Colonic mucosa (tissue), 4 donors: ENCODE results near the gene TPPP3. TPM values are rescaled to one million over a fixed set of nuclear protein-coding genes. Genes with fewer than 3 reads are reported as not detected.

Source experiments
- DNase-seq: peaks from one replicate; pipeline ENCODE4 v3.0.0-alpha.2; 2020
- H3K27ac ChIP-seq: fragments of 200-600 bp; one replicate; pipeline ENCODE4 v1.8.0; 2021
- H3K27me3 ChIP-seq: fragments of 200-600 bp; one replicate; pipeline ENCODE4 v1.8.0; 2021
- H3K36me3 ChIP-seq: fragments of 200-600 bp; one replicate; pipeline ENCODE4 v1.8.0; 2021
- H3K4me1 ChIP-seq: fragments of 200-600 bp; one replicate; pipeline ENCODE4 v1.8.0; 2021; ENCODE audit warnings: mild to moderate bottlenecking
- H3K4me3 ChIP-seq: fragments of 200-600 bp; one replicate; pipeline ENCODE4 v1.8.0; 2021
- H3K9ac ChIP-seq, 2 donors: one replicate each; pipeline ENCODE4 v1.7.0; 2013; ENCODE audit warnings: control low read depth in 2 of 2, low read depth in 2 of 2, low read length in 2 of 2
- H3K9me3 ChIP-seq: fragments of 200-600 bp; one replicate; pipeline ENCODE4 v1.8.0; 2021
- CTCF ChIP-seq: fragments of 200-600 bp; IDR thresholded peaks from one replicate; pipeline ENCODE4 v1.8.0; 2022; ENCODE audit warnings: antibody characterized with exemption, mild to moderate bottlenecking
- intact Hi-C: fragments of 100-400 bp; cut with DNase I; formaldehyde crosslinking; loops from one replicate; pipeline ENCODE4 v1.14.1; 2022
- total RNA-seq, 2 donors: library from RNA; stranded (reverse); fragmentation: NEBNext Ultra II Directional in 1 of 2; extraction: Animal tissue kit (Norgen Biotek cat#: 25700) in 1 of 2; gene quantifications; one replicate each; pipeline ENCODE4 v1.2.1, GENCODE V29; 2021
- donor health status: healthy.
- donor health status: DM: no; HTN: no; CAD: no.
- donor health status: DM: no; HTN: no; CAD: no.

Gene TPPP3
- total RNA-seq, 2 donors from 2014 or later = 3.7 to 12.3 TPM

- Histone ChIP-seq H3K27me3 (no peaks in the 10 kb centered on the region), H3K9me3 (no peaks in the 10 kb centered on the region), H3K4me1 (peaks cover 3% of the 10 kb centered on the region), H3K27ac (peak overlapping the region; percentile 87), H3K36me3 (peaks cover 6% of the 10 kb centered on the region), H3K4me3 (peak overlapping the region; percentile 52), H3K9ac (peak overlapping the region; percentile 93 to 100)
- TF ChIP-seq CTCF = no peak
- intact Hi-C loops = no loop called here
- DNase-seq = peak; percentile 41
These were observed 39.2 kb upstream of the TPPP3 start for GRCh38 chr16:67432506-67432890.

GRCh38 chr16:67431775-67432505, 38.6 kb upstream of the TPPP3 start:
- H3K9me3 ChIP-seq = no peaks in the 10 kb centered on the region
- peak; percentile 59 for DNase-seq
- TF ChIP-seq CTCF = no peak
- peaks cover 3% of the 10 kb centered on the region for H3K36me3 ChIP-seq
- intact Hi-C loops = no loop called here
- peak overlapping the region; percentile 52 for H3K4me3 ChIP-seq
- H3K4me1 ChIP-seq = peaks cover 3% of the 10 kb centered on the region
- peak overlapping the region; percentile 93 to 100 for H3K9ac ChIP-seq
- peak overlapping the region; percentile 87 for H3K27ac ChIP-seq
- H3K27me3 ChIP-seq = no peaks in the 10 kb centered on the region

GRCh38 chr16:67430977-67431774, 37.9 kb upstream of the TPPP3 start, which contains the start of gene HSD11B2:
Gene HSD11B2 (plus strand): TSS chr16:67431121. CDS start chr16:67431249, 128 bp downstream.
- Histone ChIP-seq H3K4me3 (peak within 1 kb of the TSS; percentile 52), H3K27ac (peak within 1 kb of the TSS; percentile 87), H3K9ac (peak within 1 kb of the TSS; percentile 93 to 100), H3K36me3 (no peaks in the 10 kb centered on the region), H3K27me3 (no peaks in the 10 kb centered on the region), H3K9me3 (no peaks in the 10 kb centered on the region), H3K4me1 (peaks cover 3% of the 10 kb centered on the region)
- intact Hi-C loops = no loop called here
- peak; percentile 87 for DNase-seq
- no peak for TF ChIP-seq CTCF

GRCh38 chr16:67430504-67430976, 37.2 kb upstream of the TPPP3 start:
- peaks cover 3% of the 10 kb centered on the region for H3K4me1 ChIP-seq
- H3K9me3 ChIP-seq = no peaks in the 10 kb centered on the region
- peak overlapping the region; percentile 87 to 97 for H3K9ac ChIP-seq
- no peak for TF ChIP-seq CTCF
- DNase-seq = peak; percentile 86
- peak overlapping the region; percentile 87 for H3K27ac ChIP-seq
- H3K4me3 ChIP-seq = peak overlapping the region; percentile 52
- no peaks in the 10 kb centered on the region for H3K36me3 ChIP-seq
- H3K27me3 ChIP-seq = no peaks in the 10 kb centered on the region
- intact Hi-C loops = no loop called here

- H3K27me3 ChIP-seq = no peaks in the 10 kb centered on the region
- intact Hi-C loops = loop anchor here (2.0 kb wide), 1 partner anchor 35 kb away; no protein-coding TSS in a partner anchor
- H3K4me3 ChIP-seq = peak overlapping the region; percentile 52
- no peak for DNase-seq
- peak overlapping the region; percentile 87 for H3K27ac ChIP-seq
- no peak for TF ChIP-seq CTCF
- no peaks in the 10 kb centered on the region for H3K36me3 ChIP-seq
- no peaks in the 10 kb centered on the region for H3K9me3 ChIP-seq
- peaks cover 3% of the 10 kb centered on the region for H3K4me1 ChIP-seq
- peak overlapping the region; percentile 87 to 97 for H3K9ac ChIP-seq
These were observed 36.7 kb upstream of the TPPP3 start for GRCh38 chr16:67429799-67430503.
